Measurements from ENCODE around the gene ANOS1.

The ANOS1 gene

GRCh38 chrX:8639949-8640475, 91.9 kb downstream of the ANOS1 start:
- H3K4me3 ChIP-seq (replicated peaks in 1 of 2; ENCODE audit: low read depth in 2 of 2, low read length in 2 of 2) = no peak overlapping the region
- DNase-seq (ENCODE audit: low read depth in 2 of 2) = no peak
- TF ChIP-seq CTCF (IDR thresholded peaks at IDR 0.05; ENCODE audit: low read depth, low read length) = no peak

GRCh38 chrX:8636497-8636896, 95.4 kb downstream of the ANOS1 start:
- no peak overlapping the region for H3K4me3 ChIP-seq (replicated peaks in 1 of 2; ENCODE audit: low read depth in 2 of 2, low read length in 2 of 2)
- DNase-seq (ENCODE audit: low read depth in 2 of 2) = no peak
- TF ChIP-seq CTCF (IDR thresholded peaks at IDR 0.05; ENCODE audit: low read depth, low read length) = no peak

- DNase-seq (ENCODE audit: low read depth in 2 of 2) = no peak
- TF ChIP-seq CTCF (IDR thresholded peaks at IDR 0.05; ENCODE audit: low read depth, low read length) = no peak
- H3K4me3 ChIP-seq (replicated peaks in 1 of 2; ENCODE audit: low read depth in 2 of 2, low read length in 2 of 2) = no peak overlapping the region
Observed at GRCh38 chrX:8635812-8636211, 96.1 kb downstream of the ANOS1 start.

GRCh38 chrX:8632924-8633323, 99.0 kb downstream of the ANOS1 start:
- H3K4me3 ChIP-seq (replicated peaks in 1 of 2; ENCODE audit: low read depth in 2 of 2, low read length in 2 of 2) = no peak overlapping the region
- no peak for TF ChIP-seq CTCF (IDR thresholded peaks at IDR 0.05; ENCODE audit: low read depth, low read length)
- DNase-seq (ENCODE audit: low read depth in 2 of 2) = peak in 1 of 2 donors; percentile 57

GRCh38 chrX:8629871-8630270, 102.1 kb downstream of the ANOS1 start:
- H3K4me3 ChIP-seq (replicated peaks in 1 of 2; ENCODE audit: low read depth in 2 of 2, low read length in 2 of 2) = no peak overlapping the region
- TF ChIP-seq CTCF (IDR thresholded peaks at IDR 0.05; ENCODE audit: low read depth, low read length) = no peak
- DNase-seq (ENCODE audit: low read depth in 2 of 2) = peak; percentile 0 to 22

GRCh38 chrX:8627796-8628195, 104.1 kb downstream of the ANOS1 start:
- DNase-seq (ENCODE audit: low read depth in 2 of 2) = peak in 1 of 2 donors; percentile 8
- TF ChIP-seq CTCF (IDR thresholded peaks at IDR 0.05; ENCODE audit: low read depth, low read length) = no peak

GRCh38 chrX:8607326-8607725, 124.6 kb downstream of the ANOS1 start:
- TF ChIP-seq CTCF (IDR thresholded peaks at IDR 0.05; ENCODE audit: low read depth, low read length) = no peak
- peak; percentile 27 to 72 for DNase-seq (ENCODE audit: low read depth in 2 of 2)
- H3K4me3 ChIP-seq (replicated peaks in 1 of 2; ENCODE audit: low read depth in 2 of 2, low read length in 2 of 2) = no peak overlapping the region

More at GRCh38 chrX:8627796-8628195, 104.1 kb downstream of the ANOS1 start:
- H3K4me3 ChIP-seq (replicated peaks in 1 of 2; ENCODE audit: low read depth in 2 of 2, low read length in 2 of 2) = no peak overlapping the region
